Osteocyte (in vitro differentiated cells): ENCODE results near the gene TLR1. TPM values are rescaled to one million over a fixed set of nuclear protein-coding genes. Genes with fewer than 3 reads are reported as not detected.

Experiments used
- DNase-seq: peaks from one replicate; pipeline ENCODE4 v3.0.0; 2021; ENCODE audit warnings: mixed read lengths; ENCODE audit not compliant: unreplicated experiment; ENCODE audit errors: extremely low spot score
- H3K27ac Mint-ChIP-seq: one replicate; pipeline ENCODE4 v1.8.0; 2021; ENCODE audit warnings: mild to moderate bottlenecking, mixed read lengths; ENCODE audit not compliant: unreplicated experiment
- H3K27me3 Mint-ChIP-seq: one replicate; pipeline ENCODE4 v1.8.0; 2021; ENCODE audit warnings: mixed read lengths; ENCODE audit not compliant: unreplicated experiment
- H3K36me3 Mint-ChIP-seq: one replicate; pipeline ENCODE4 v1.8.0; 2021; ENCODE audit warnings: mixed read lengths; ENCODE audit not compliant: unreplicated experiment
- H3K4me1 Mint-ChIP-seq: one replicate; pipeline ENCODE4 v1.8.0; 2021; ENCODE audit warnings: mixed read lengths; ENCODE audit not compliant: unreplicated experiment
- H3K4me3 Mint-ChIP-seq: one replicate; pipeline ENCODE4 v1.8.0; 2021; ENCODE audit warnings: mild to moderate bottlenecking, moderate library complexity, mixed read lengths; ENCODE audit not compliant: unreplicated experiment
- H3K9me3 Mint-ChIP-seq: one replicate; pipeline ENCODE4 v1.8.0; 2021; ENCODE audit warnings: mixed read lengths; ENCODE audit not compliant: unreplicated experiment
- CTCF ChIP-seq: fragments of 200-600 bp; sonication (generic); IDR thresholded peaks from 2 replicates; pipeline ENCODE4 v1.5.0; 2021; ENCODE audit warnings: antibody characterized with exemption, mild to moderate bottlenecking, moderate library complexity
- total RNA-seq: library from RNA; stranded (reverse); gene quantifications from 2 replicates; pipeline ENCODE4 v1.2.1, GENCODE V29; 2021

The TLR1 gene
- total RNA-seq, 1 donor from 2014 or later, result 0.48 TPM

GRCh38 chr4:38800366-38800765 lies 4.2 kb downstream of the TLR1 start:
- Mint-ChIP-seq H3K4me1 (peaks cover 14% of the 10 kb centered on the region), H3K27me3 (no peaks in the 10 kb centered on the region), H3K36me3 (no peaks in the 10 kb centered on the region), H3K27ac (no peak overlapping the region), H3K9me3 (no peaks in the 10 kb centered on the region), H3K4me3 (no peak overlapping the region)
- DNase-seq, result no peak
- TF ChIP-seq CTCF, result no peak

- H3K4me3 Mint-ChIP-seq, result no peak overlapping the region
- no peak overlapping the region for H3K27ac Mint-ChIP-seq
- H3K27me3 Mint-ChIP-seq, result no peaks in the 10 kb centered on the region
- no peak for DNase-seq
- no peaks in the 10 kb centered on the region for H3K36me3 Mint-ChIP-seq
- peaks cover 3% of the 10 kb centered on the region for H3K9me3 Mint-ChIP-seq
- H3K4me1 Mint-ChIP-seq, result no peaks in the 10 kb centered on the region
- no peak for TF ChIP-seq CTCF
These were observed 9.5 kb downstream of the TLR1 start for GRCh38 chr4:38795087-38795486.

GRCh38 chr4:38794051-38794450 lies 10.5 kb downstream of the TLR1 start:
- no peak overlapping the region for H3K27ac Mint-ChIP-seq
- no peaks in the 10 kb centered on the region for H3K36me3 Mint-ChIP-seq
- no peak for DNase-seq
- H3K27me3 Mint-ChIP-seq, result no peaks in the 10 kb centered on the region
- no peak overlapping the region for H3K4me3 Mint-ChIP-seq
- peaks cover 8% of the 10 kb centered on the region for H3K9me3 Mint-ChIP-seq
- no peaks in the 10 kb centered on the region for H3K4me1 Mint-ChIP-seq
- TF ChIP-seq CTCF, result no peak

GRCh38 chr4:38791010-38791409 lies 13.6 kb downstream of the TLR1 start:
- Mint-ChIP-seq H3K4me1 (no peaks in the 10 kb centered on the region), H3K27me3 (no peaks in the 10 kb centered on the region), H3K36me3 (no peaks in the 10 kb centered on the region), H3K27ac (no peak overlapping the region), H3K9me3 (peaks cover 8% of the 10 kb centered on the region), H3K4me3 (no peak overlapping the region)
- no peak for TF ChIP-seq CTCF
- DNase-seq, result no peak

- Mint-ChIP-seq H3K4me1 (no peaks in the 10 kb centered on the region), H3K9me3 (peaks cover 8% of the 10 kb centered on the region), H3K27ac (no peak overlapping the region), H3K4me3 (no peak overlapping the region), H3K36me3 (no peaks in the 10 kb centered on the region), H3K27me3 (no peaks in the 10 kb centered on the region)
- TF ChIP-seq CTCF, result no peak
- no peak for DNase-seq
These were observed 16.3 kb downstream of the TLR1 start for GRCh38 chr4:38788317-38788716.
